ENCODE data around the gene S100A3.
"Not testable (repeated sequence)": the region's sequence is repeated elsewhere in the genome, so short reads cannot be mapped to it uniquely, and the experiment has no call there.

Gene S100A3

GRCh38 chr1:153568367-153569099 lies 19.5 kb upstream of the S100A3 start:
- DNase-seq: peak; percentile 42 to 85 (median 70)

GRCh38 chr1:153567621-153568366 lies 18.7 kb upstream of the S100A3 start:
- DNase-seq: no peak

- DNase-seq: peak in 1 of 6 experiments; percentile 7
Observed at GRCh38 chr1:153566414-153567371, 17.6 kb upstream of the S100A3 start.

GRCh38 chr1:153565529-153566374 lies 16.7 kb upstream of the S100A3 start, which contains the start of gene S100A2:
Gene S100A2 (minus strand): TSS chr1:153565844. CDS start chr1:153563877, 1,967 bp downstream.
- no peak for DNase-seq

GRCh38 chr1:153563991-153564390 lies 14.9 kb upstream of the S100A3 start:
- DNase-seq: no peak

GRCh38 chr1:153563483-153563901 lies 14.4 kb upstream of the S100A3 start:
- no peak for DNase-seq

- DNase-seq: not testable (repeated sequence)
Observed at GRCh38 chr1:153562021-153562420, 13.0 kb upstream of the S100A3 start.

- DNase-seq: no peak
Observed at GRCh38 chr1:153561466-153561985, 12.5 kb upstream of the S100A3 start.

- no peak for DNase-seq
Observed at GRCh38 chr1:153560771-153561465, 11.9 kb upstream of the S100A3 start.

GRCh38 chr1:153560241-153560640 lies 11.2 kb upstream of the S100A3 start:
- no peak for DNase-seq

- DNase-seq: no peak
Observed at GRCh38 chr1:153557877-153558276, 8.8 kb upstream of the S100A3 start.

- no peak for DNase-seq
Observed at GRCh38 chr1:153556348-153556747, 7.3 kb upstream of the S100A3 start.

- DNase-seq: no peak
Observed at GRCh38 chr1:153553830-153554541, 4.9 kb upstream of the S100A3 start.

GRCh38 chr1:153553096-153553495 lies 4.0 kb upstream of the S100A3 start:
- DNase-seq: no peak

- no peak for DNase-seq
Observed at GRCh38 chr1:153552335-153552734, 3.3 kb upstream of the S100A3 start.

GRCh38 chr1:153550827-153551500 lies 1.9 kb upstream of the S100A3 start:
- DNase-seq: no peak

GRCh38 chr1:153550398-153550758 lies 1.3 kb upstream of the S100A3 start:
- DNase-seq: no peak

- no peak for DNase-seq
Observed at GRCh38 chr1:153549741-153550397, 811 bp upstream of the S100A3 start.
